Middle frontal gyrus (tissue), 1 donor: ENCODE data around the gene POTEM.
"Not testable (repeated sequence)": the region's sequence is repeated elsewhere in the genome, so short reads cannot be mapped to it uniquely, and the experiment has no call there.

Experiments used
- DNase-seq: peaks from one replicate; pipeline ENCODE4 v3.0.0-alpha.2; 2015; ENCODE audit warnings: low spot score; ENCODE audit errors: extremely low spot score

Gene POTEM

DNA sequence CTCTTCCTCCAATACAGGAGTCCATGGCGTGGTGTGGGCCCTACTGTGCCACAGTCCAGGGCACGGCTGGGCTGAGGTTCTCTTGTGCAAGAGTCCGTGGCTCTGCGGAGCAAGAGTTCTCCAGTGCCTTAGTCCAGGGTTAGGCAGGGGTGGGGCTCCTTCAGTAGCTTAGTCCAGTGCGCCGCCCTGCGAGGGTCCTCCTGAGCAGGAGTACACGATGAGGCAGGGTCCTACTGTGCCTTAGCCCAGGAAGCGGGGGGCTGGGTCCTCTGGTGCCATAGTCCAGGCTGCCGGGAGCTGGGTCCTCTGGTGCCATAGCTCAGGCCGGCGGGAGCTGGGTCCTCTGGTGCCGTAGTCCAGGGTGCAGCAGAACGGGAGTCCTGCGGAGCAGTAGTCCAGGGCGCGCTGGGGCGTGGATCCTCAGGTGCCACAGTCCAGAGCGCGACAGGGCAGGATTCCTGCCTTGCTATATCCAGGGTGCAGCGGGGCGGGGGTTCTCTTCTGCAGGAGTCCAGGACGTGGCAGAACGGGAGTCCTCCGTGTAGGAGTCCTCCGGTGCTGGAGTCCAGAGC is 69.7 kb downstream of the POTEM start:
- DNase-seq = not testable (repeated sequence)

DNA sequence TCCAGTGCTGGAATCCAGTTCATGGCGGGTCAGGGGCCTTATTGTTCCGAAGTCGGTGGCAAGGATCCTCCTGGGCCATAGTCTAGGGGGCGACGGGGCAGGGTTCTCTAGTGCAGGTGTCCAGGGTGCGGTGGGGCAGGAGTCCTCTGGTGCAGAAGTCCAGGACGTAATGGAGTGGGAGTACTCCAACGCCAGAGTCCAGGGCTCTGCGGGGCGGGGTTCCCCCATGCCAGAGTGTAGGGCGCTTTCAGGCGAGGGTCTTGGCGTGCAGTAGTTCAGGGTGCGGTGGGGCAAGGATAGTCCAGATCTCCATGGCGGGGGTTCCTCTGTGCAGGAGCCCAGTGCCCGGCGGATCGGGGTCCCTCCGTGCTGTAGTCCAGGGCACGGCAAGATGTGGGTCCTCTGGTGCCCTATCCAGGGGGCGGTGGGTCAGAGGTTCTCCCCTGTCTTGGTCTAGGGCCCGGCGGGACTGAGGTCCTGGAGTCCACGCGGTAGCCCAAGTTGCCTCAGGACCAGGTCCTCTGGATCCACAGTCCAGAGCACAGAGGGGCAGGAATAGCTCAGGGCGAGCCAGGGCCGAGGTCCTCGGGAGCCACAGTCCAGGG is 70.9 kb downstream of the POTEM start:
- not testable (repeated sequence) for DNase-seq

DNA sequence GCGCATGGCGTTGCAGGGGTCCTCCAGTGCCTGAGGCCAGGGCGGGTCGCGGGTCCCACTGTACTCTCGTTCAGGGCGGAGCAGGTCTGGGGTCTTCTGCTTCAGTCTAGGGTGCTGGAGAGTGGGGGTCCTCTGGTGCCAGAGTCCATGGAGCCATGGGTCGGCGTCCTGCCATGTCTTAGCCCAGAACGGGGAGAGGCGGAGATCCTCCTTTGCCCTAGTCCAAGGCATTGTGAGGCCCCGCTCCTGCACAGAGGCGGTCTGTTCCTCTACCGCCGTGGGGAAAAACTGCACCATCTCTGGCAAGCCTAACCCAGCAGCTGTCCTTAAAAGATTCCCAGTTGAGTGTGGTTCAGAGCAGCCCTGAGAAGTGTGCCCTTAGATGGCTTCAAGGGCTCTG is 71.6 kb downstream of the POTEM start:
- DNase-seq = not testable (repeated sequence)

DNA sequence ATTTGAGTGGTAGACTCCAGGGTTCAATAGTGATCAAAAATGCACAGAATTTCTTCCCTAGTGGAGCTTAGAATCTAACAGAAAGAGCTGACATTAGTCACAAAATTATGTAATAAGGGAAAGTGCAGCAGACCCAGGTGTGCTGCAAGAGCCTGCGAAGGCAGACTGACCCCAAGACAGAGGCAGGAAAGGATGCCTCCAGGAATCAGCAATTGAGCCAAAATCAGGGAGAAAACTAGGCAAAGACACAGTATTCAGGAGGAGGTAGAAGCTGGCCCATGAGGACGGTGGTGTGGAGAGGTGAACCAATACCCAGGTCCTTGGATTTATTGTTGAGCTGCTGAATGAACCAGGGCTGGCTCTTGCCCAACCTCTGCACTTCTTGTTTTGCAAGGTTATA is 76.2 kb downstream of the POTEM start:
- not testable (repeated sequence) for DNase-seq
